Stimulated activated CD8-positive, alpha-beta memory T cell treated with anti-CD3 and anti-CD28 coated beads, Interleukin-12 subunit alpha, Interleukin-12 subunit beta, amount 100 ng/mL, for 24 hours (primary cell): ENCODE measurements around the gene VAMP2.

Experiments
- DNase-seq: peaks from one replicate; pipeline ENCODE4 v3.0.0-alpha.2; 2020; ENCODE audit errors: extremely low read depth

Gene VAMP2

DNA sequence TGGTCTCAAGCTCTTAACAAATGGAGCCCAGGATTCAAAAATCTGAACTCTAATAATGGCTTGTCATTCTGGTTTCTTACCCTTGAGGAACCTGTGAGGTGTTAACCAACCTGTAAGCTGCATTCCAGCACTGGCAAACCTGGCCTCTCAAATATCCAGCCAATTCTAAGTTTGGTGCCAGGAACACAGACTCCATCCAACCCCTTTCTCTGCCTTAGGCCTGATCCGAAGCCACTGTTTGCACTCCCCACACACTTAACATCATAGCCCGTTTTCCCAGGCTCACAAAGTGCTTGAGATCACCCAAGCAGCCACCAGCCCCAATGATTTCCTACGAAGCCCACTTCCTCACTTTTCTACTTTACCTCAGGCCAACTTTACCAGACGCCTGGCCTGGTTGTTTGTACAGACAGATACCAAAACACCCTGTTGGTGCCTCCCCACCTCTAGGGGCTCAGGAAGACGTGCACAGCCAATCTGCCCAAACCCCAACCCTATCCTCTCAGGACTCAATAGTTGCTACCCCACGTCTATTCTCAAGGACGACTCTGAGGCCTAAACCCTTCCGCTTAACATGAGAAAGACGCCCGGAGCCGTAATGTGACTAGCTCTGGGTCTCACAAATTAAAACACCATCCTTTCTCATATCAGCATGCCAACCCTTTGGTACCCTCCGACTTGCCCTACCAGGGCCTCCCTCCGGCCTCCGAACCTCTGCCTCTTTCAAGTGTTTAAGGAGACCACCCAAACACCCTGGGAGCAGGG, 7.3 kb downstream of the VAMP2 start:
- DNase-seq = no peak

GRCh38 chr17:8154608-8155155, 8.1 kb downstream of the VAMP2 start:
- DNase-seq = no peak

DNA sequence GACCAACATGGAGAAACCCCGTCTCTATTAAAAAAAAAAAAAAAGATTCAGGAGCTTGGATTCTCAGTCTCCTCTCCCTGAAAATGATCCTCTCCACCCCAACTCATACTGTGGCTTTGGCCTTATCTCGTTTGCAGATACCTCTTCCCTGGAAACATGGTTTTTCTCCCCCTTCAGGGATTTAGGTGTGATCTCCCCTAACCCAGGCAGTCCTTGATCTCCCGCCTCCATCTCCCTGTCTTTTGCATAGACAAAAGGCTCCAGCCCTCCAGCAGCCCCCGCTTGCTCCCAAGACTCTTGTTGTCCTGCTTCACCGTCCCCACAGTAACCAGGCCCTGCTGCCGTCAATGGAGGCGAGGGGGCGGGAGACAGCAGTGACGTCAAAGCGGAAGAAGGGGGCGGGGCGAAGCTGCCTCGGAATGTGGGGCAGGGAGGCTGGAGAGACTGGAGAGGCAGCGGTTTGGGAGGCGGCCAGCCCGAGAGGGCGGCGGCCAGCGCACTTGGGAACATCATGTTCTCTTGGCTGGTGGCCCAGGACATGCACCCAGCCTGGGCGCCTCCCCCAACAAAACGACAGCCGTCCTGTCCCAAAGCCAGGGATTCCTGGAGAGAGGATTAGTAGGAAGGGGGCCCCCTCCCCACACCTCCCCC, 8.7 kb downstream of the VAMP2 start:
- DNase-seq = peak; percentile 61

DNA sequence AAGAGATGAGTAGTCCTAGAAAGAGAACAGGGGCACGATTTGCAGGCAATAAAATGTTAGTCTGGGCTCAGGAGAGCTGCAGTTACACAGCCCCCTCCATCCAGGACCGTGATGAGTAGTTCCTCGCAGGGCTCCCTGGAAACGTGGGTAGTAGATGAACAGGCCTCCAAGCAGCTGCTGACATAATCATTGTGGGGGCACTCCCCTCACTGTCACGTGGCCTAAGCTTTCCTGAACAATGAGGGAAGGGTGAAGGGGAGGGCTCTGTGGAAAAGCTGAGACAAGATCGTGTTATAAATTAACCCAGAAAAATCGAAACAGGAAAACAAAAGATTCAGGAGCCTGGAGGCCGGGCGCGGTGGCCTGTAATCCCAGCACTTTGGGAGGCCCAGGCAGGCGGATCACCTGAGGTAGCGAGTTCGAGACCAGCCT, 9.2 kb downstream of the VAMP2 start:
- no peak for DNase-seq

- no peak for DNase-seq
These were observed 9.7 kb downstream of the VAMP2 start for GRCh38 chr17:8153031-8153451.

DNA sequence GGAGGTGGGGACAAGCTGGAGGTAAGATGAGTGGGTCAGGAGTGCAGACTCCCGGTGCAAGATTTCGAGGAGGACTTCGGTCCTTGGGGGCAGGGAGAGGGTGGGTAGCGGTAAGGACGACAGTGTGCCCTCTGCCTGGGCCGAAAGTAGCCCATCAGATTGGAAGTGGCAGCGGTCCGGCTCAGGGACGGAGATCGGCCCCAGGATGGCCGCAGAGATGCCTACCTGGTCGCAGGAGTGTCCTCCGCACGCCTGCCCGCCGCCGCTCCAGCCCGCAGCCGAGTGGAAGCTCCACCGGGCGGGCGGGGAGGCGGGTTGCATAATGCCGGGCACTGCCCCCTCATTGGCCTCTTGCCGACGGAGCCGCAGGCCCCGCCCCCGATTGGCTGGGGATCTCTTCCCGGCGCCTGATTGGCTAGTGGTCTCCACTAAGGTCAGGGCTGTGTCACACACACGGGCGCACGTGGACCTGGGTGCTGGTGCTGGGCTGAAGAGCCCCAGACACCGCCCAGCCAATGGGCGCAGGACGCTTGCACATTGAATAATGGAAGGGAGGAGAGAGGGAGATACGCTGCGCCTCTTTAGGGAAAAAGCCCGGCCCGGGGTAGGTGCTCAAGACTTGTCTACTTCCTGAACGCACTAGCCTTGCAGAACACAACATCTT, 10.5 kb downstream of the VAMP2 start, which contains the start of gene PER1:
Gene PER1 (minus strand): TSS at position 293 of the 664 bp plus-strand sequence. CDS start 1,698 bp downstream, outside the sequence.
- peak; percentile 71 for DNase-seq

DNA sequence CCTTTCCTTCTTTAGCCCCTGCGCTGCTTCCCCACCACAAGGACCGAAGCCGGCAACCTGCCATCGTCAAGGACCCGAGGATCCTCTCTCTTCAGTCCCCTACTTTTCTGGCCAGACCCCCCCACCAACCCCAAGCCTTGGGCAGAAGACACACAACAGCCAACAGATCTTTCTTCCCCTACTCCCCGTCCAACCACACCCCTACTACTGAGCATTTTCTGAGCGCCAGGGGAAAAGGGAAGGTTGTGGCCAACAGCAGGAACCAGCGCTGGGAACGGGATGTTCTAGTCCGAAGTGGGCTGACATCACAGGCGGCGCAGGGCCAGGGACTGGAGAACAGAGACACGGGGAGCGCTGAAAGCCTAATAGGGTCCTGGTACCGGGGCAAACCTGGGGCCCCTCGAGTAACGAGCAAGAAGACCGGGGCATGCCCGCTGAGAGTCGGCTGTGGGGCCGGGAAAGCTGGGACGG, 11.1 kb downstream of the VAMP2 start:
- DNase-seq = no peak

GRCh38 chr17:8151120-8151640, 11.6 kb downstream of the VAMP2 start:
- DNase-seq = peak; percentile 70

- DNase-seq = no peak
These were observed 12.3 kb downstream of the VAMP2 start for GRCh38 chr17:8150194-8151119.

DNA sequence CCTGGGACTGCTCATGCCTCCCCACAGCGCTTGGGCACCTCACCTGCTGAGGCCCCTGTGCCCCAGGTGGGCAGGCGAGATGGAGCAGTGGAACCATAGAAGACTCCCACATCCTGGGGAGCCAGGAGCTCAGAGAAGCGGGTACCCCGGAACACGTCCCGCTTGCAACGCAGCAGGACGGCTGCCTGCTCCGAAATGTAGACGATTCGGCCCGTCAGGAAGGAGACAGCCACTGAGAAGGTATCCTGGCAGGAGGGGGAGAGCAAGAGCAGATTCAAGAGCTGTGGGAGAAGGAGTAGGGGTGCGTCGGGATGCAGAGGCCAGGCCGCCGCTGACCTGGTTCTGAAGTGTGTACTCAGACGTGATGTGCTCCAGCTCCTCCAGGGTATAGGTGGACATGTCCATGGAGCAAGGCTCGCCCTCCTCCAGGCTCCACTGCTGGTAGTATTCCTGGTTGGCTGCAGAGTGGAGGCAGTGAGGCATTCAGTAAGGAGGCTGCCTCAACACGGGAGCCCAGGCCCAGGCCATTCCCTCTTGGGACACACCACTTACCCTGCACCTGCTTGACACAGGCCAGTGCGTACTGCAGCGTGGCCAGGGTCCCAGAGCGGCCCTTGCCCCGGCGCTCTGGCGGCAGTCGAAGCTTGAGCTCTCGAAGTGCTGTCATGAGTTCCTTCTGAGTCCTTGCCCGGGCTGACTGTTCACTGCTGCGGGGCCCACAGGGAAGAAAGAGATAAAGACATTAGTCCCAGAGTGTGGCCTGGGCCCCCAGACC, 13.1 kb downstream of the VAMP2 start:
- no peak for DNase-seq

GRCh38 chr17:8148560-8148959, 14.2 kb downstream of the VAMP2 start:
- no peak for DNase-seq

DNA sequence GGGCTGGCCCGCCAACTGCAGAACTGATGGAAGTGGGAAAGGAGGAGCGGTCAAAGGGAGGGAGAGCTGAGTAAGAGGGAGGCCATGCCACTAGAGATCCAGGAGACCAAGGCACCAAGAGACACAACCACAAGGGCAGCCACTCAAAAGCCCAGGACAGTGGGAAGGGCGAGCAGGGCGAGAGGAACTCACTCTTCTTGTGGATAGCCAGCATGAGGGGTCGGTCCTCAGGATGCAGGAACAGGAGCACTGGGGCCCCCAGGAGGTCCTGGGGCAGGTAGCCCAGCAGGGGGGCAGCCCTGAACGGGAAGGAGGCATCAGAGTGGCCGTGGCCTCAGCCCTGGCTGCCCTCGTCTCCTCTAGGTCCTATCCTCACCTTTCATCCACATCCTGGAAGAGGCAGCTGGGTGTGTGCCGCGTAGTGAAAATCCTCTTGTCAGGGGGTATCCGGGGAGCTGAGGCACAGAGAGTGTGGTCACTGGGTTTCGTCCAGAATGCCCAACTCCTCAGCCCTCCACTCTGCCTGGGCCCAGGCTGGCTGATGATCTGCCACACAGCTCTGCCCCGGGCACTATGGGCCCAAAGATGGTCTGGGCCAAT, 14.8 kb downstream of the VAMP2 start:
- no peak for DNase-seq

- DNase-seq = no peak
These were observed 15.5 kb downstream of the VAMP2 start for GRCh38 chr17:8147141-8147804.

- DNase-seq = no peak
These were observed 16.2 kb downstream of the VAMP2 start for GRCh38 chr17:8146381-8147140.

DNA sequence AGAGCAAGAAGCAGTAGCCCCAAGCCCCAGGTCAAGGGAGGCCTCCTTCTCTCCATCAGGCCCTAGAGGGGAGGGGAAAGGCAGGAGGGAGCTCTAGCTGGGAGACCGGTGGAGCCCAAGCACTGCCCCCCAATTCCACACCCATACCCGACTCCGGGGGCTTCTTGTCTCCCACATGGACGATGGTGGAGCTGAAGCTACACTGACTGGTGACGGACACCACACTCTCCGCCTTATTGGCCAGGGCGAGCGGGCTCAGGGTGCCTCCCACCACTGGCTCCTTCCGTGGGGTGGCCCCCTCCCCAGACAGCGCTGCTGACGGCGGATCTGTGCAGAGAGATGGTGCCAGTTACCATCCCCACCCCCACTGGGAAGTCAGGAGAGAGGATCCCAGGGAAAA, 16.9 kb downstream of the VAMP2 start:
- DNase-seq = no peak

DNA sequence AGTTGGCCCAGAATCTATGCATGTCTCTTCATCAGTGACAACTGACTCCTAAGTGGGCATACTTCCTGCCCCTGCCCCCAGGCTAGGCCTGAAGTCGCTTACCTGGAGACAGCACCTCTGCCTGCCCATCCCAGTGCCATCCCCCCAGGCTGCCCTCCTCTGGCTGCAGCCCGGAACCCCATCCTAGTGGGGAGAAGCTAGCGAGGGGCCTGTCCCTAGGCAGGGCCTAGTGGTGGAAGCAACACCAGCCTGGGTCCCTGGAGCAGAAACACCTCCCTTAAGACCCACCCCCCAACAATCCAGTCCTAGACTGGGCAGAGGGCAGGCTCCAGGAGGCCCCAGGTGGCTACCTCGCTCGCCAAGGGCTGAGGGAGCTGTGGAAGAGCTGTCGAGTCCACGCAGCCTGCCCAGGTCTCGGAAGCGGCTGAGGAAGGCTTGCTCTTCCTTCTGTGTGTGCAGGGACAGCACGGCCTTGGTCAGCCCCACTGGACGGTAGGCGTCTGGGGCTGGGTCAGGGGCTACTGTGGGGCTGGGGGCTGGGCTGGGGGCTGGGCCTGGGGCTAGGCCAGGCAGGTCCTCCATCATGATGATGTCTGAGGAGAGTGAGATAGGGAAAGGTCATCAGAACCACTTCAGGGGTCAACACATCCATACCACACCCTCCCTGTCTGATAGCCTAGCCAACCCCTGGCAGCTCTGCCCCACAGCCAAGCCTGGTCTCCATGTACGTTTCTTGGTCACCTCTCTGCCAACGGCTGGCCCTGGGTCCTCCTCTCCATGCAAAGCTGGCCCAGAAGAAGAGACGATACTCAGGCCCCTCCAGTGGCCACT, 18.1 kb downstream of the VAMP2 start:
- DNase-seq = no peak

- DNase-seq = no peak
These were observed 19.0 kb downstream of the VAMP2 start for GRCh38 chr17:8143581-8144400.
